ENCODE measurements around the gene SEMA4A. TPM values are rescaled to one million over a fixed set of nuclear protein-coding genes. Genes with fewer than 3 reads are reported as not detected.
A peak's percentile ranks its signal among the peaks of the same experiment; 100 is the strongest.

SEMA4A gene
- total and polyA plus RNA-seq, 2 donors (not counting 1 experiment from before 2014, with no cell fraction given): 0.27 to 0.99 TPM

DNA sequence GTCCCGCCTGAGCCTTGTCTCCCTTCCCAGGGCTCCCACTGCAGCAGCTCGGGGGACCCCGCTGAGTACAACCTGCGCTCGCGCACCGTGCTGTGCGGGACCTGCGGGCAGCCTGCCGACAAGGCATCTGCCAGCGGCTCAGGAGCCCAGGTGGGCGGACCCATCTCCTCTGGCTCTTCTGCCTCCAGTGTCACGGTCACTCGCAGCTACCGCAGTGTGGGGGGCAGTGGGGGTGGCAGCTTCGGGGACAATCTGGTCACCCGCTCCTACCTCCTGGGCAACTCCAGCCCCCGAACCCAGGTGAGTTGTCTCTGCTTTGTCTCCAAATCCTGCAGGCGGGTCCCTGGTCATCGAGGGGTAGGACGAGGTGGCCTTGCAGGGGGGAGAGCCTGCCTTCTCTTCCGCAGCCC lies 14.9 kb upstream of the SEMA4A start:
- H3K27me3 ChIP-seq (ENCODE audit: control insufficient read depth, insufficient read depth, low read length): no peaks in the 10 kb centered on the region
- TF ChIP-seq, protein P1, sequence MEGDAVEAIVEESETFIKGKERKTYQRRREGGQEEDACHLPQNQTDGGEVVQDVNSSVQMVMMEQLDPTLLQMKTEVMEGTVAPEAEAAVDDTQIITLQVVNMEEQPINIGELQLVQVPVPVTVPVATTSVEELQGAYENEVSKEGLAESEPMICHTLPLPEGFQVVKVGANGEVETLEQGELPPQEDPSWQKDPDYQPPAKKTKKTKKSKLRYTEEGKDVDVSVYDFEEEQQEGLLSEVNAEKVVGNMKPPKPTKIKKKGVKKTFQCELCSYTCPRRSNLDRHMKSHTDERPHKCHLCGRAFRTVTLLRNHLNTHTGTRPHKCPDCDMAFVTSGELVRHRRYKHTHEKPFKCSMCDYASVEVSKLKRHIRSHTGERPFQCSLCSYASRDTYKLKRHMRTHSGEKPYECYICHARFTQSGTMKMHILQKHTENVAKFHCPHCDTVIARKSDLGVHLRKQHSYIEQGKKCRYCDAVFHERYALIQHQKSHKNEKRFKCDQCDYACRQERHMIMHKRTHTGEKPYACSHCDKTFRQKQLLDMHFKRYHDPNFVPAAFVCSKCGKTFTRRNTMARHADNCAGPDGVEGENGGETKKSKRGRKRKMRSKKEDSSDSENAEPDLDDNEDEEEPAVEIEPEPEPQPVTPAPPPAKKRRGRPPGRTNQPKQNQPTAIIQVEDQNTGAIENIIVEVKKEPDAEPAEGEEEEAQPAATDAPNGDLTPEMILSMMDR (conservative IDR thresholded peaks at IDR 0.05 in 1 of 2, IDR thresholded peaks at IDR 0.05 in 1 of 2; ENCODE audit: low read depth in 1 of 2, low read length in 2 of 2): no peak
- no peak for TF ChIP-seq EZH2 (IDR thresholded peaks at IDR 0.05; ENCODE audit: low read length, missing control alignments)
- H3K27ac ChIP-seq (ENCODE audit: insufficient read depth, low read length): no peak overlapping the region
- peaks cover 3% of the 10 kb centered on the region for H3K4me1 ChIP-seq (ENCODE audit: control insufficient read depth, extremely low read depth, insufficient read depth, low read length)
- H3K4me3 ChIP-seq (replicated peaks in 1 of 4; ENCODE audit: control extremely low read depth in 1 of 4, insufficient read depth in 1 of 4, low read depth in 3 of 4, low read length in 4 of 4): no peak overlapping the region
- H3K9me3 ChIP-seq (ENCODE audit: control insufficient read depth, insufficient read depth, low read depth, low read length): no peaks in the 10 kb centered on the region
- H3K9ac ChIP-seq (ENCODE audit: insufficient read depth, low read length): no peak overlapping the region
- no peak overlapping the region for H3K4me2 ChIP-seq (ENCODE audit: extremely low read depth, insufficient read depth, low read length)
- no peak for DNase-seq (ENCODE audit: low read depth in 2 of 2)
- H3K36me3 ChIP-seq (ENCODE audit: control insufficient read depth, insufficient read depth, low read length): peaks cover 64% of the 10 kb centered on the region
- no peak overlapping the region for H2AFZ ChIP-seq (ENCODE audit: low read length)
- no peaks in the 10 kb centered on the region for H4K20me1 ChIP-seq (ENCODE audit: control insufficient read depth, extremely low read depth, insufficient read depth, low read length)
- H3K79me2 ChIP-seq (ENCODE audit: control insufficient read depth, insufficient read depth, low read length): peaks cover 43% of the 10 kb centered on the region

- H3K27ac ChIP-seq (ENCODE audit: insufficient read depth, low read length): no peak overlapping the region
- peaks cover 7% of the 10 kb centered on the region for H3K4me1 ChIP-seq (ENCODE audit: control insufficient read depth, extremely low read depth, insufficient read depth, low read length)
- H3K36me3 ChIP-seq (ENCODE audit: control insufficient read depth, insufficient read depth, low read length): peaks cover 42% of the 10 kb centered on the region
- no peak overlapping the region for H3K4me3 ChIP-seq (replicated peaks in 1 of 4; ENCODE audit: control extremely low read depth in 1 of 4, insufficient read depth in 1 of 4, low read depth in 3 of 4, low read length in 4 of 4)
- H3K79me2 ChIP-seq (ENCODE audit: control insufficient read depth, insufficient read depth, low read length): peaks cover 17% of the 10 kb centered on the region
- H4K20me1 ChIP-seq (ENCODE audit: control insufficient read depth, extremely low read depth, insufficient read depth, low read length): no peaks in the 10 kb centered on the region
- peak; percentile 19 to 63 for DNase-seq (ENCODE audit: low read depth in 2 of 2)
- TF ChIP-seq EZH2 (IDR thresholded peaks at IDR 0.05; ENCODE audit: low read length, missing control alignments): no peak
- TF ChIP-seq, protein P1 (conservative IDR thresholded peaks at IDR 0.05 in 1 of 2, IDR thresholded peaks at IDR 0.05 in 1 of 2; ENCODE audit: low read depth in 1 of 2, low read length in 2 of 2): peak; percentile 46 to 55
- H3K4me2 ChIP-seq (ENCODE audit: extremely low read depth, insufficient read depth, low read length): no peak overlapping the region
- H2AFZ ChIP-seq (ENCODE audit: low read length): no peak overlapping the region
- no peak overlapping the region for H3K9ac ChIP-seq (ENCODE audit: insufficient read depth, low read length)
- no peaks in the 10 kb centered on the region for H3K9me3 ChIP-seq (ENCODE audit: control insufficient read depth, insufficient read depth, low read depth, low read length)
- H3K27me3 ChIP-seq (ENCODE audit: control insufficient read depth, insufficient read depth, low read length): no peaks in the 10 kb centered on the region
These were observed 12.3 kb upstream of the SEMA4A start for GRCh38 chr1:156140879-156141707.

GRCh38 chr1:156143765-156144489 lies 9.5 kb upstream of the SEMA4A start:
- Histone ChIP-seq H3K27me3 (ENCODE audit: control insufficient read depth, insufficient read depth, low read length) (no peaks in the 10 kb centered on the region), H3K9ac (ENCODE audit: insufficient read depth, low read length) (no peak overlapping the region), H3K4me2 (ENCODE audit: extremely low read depth, insufficient read depth, low read length) (no peak overlapping the region), H3K4me1 (ENCODE audit: control insufficient read depth, extremely low read depth, insufficient read depth, low read length) (peaks cover 14% of the 10 kb centered on the region), H2AFZ (ENCODE audit: low read length) (no peak overlapping the region), H3K79me2 (ENCODE audit: control insufficient read depth, insufficient read depth, low read length) (no peaks in the 10 kb centered on the region), H3K27ac (ENCODE audit: insufficient read depth, low read length) (no peak overlapping the region), H3K9me3 (ENCODE audit: control insufficient read depth, insufficient read depth, low read depth, low read length) (no peaks in the 10 kb centered on the region), H3K4me3 (replicated peaks in 1 of 4; ENCODE audit: control extremely low read depth in 1 of 4, insufficient read depth in 1 of 4, low read depth in 3 of 4, low read length in 4 of 4) (no peak overlapping the region), H4K20me1 (ENCODE audit: control insufficient read depth, extremely low read depth, insufficient read depth, low read length) (no peaks in the 10 kb centered on the region), H3K36me3 (ENCODE audit: control insufficient read depth, insufficient read depth, low read length) (peaks cover 17% of the 10 kb centered on the region)
- peak in 1 of 2 donors; percentile 53 for DNase-seq (ENCODE audit: low read depth in 2 of 2)
- TF ChIP-seq EZH2 (IDR thresholded peaks at IDR 0.05; ENCODE audit: low read length, missing control alignments): no peak
- TF ChIP-seq, protein P1 (conservative IDR thresholded peaks at IDR 0.05 in 1 of 2, IDR thresholded peaks at IDR 0.05 in 1 of 2; ENCODE audit: low read depth in 1 of 2, low read length in 2 of 2): no peak
